LNCaP clone FGC (cell line): ENCODE measurements around the gene USP24.

Source experiments
- DNase-seq: peaks from one replicate; pipeline ENCODE4 v3.0.0-alpha.2; 2011; ENCODE audit warnings: low read depth
- H3K4me3 ChIP-seq: 2 replicates; pipeline ENCODE4 v1.5.1; 2011; ENCODE audit warnings: mild to moderate bottlenecking, low read depth, low read length, control low read depth
- TF ChIP-seq, protein P1 (sequence below): IDR thresholded peaks from 2 replicates; pipeline ENCODE4 v1.5.1; 2012; ENCODE audit warnings: mild to moderate bottlenecking; ENCODE audit not compliant: control insufficient read depth, insufficient read depth; ENCODE audit errors: extremely low read depth

Gene USP24

DNA sequence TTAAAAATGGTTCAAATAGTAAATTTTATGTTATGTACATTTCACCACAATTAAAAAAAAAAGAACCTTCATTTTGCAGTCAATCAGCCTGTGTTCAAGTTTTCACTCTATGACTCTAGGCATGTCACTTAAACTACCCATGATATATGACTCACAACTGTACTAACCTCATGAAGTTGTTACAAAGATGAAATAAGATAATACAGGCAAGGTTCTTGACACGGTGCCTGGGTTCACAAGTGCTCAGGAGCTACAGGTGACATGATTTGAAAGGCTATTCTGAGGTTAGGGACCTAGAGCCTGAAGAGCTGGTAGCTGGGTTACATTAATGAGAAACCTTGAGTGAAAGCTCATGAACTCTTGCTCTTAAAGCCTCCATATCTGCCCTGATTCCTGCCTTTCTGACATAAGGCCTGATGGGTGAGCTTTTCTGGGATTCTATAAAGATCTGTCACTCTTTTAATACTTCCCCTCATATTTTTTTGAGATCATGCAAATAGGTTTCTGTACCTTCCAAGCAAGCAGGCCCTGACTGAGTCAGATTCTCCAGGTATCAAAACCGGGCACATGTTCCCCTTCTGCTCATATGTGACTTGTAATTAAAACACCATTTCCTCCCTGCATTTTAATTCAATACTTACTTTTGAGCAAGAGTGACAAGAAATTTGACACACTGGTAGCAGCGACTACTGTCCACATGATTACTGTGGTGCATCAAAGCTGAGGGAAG, 141.8 kb downstream of the USP24 start:
- TF ChIP-seq, protein P1, sequence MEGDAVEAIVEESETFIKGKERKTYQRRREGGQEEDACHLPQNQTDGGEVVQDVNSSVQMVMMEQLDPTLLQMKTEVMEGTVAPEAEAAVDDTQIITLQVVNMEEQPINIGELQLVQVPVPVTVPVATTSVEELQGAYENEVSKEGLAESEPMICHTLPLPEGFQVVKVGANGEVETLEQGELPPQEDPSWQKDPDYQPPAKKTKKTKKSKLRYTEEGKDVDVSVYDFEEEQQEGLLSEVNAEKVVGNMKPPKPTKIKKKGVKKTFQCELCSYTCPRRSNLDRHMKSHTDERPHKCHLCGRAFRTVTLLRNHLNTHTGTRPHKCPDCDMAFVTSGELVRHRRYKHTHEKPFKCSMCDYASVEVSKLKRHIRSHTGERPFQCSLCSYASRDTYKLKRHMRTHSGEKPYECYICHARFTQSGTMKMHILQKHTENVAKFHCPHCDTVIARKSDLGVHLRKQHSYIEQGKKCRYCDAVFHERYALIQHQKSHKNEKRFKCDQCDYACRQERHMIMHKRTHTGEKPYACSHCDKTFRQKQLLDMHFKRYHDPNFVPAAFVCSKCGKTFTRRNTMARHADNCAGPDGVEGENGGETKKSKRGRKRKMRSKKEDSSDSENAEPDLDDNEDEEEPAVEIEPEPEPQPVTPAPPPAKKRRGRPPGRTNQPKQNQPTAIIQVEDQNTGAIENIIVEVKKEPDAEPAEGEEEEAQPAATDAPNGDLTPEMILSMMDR = no peak
- no peak for DNase-seq
- H3K4me3 ChIP-seq = no peak overlapping the region

GRCh38 chr1:55071477-55071876, 143.7 kb downstream of the USP24 start:
- TF ChIP-seq, protein P1 = peak; percentile 86
- no peak overlapping the region for H3K4me3 ChIP-seq
- peak; percentile 22 for DNase-seq

DNA sequence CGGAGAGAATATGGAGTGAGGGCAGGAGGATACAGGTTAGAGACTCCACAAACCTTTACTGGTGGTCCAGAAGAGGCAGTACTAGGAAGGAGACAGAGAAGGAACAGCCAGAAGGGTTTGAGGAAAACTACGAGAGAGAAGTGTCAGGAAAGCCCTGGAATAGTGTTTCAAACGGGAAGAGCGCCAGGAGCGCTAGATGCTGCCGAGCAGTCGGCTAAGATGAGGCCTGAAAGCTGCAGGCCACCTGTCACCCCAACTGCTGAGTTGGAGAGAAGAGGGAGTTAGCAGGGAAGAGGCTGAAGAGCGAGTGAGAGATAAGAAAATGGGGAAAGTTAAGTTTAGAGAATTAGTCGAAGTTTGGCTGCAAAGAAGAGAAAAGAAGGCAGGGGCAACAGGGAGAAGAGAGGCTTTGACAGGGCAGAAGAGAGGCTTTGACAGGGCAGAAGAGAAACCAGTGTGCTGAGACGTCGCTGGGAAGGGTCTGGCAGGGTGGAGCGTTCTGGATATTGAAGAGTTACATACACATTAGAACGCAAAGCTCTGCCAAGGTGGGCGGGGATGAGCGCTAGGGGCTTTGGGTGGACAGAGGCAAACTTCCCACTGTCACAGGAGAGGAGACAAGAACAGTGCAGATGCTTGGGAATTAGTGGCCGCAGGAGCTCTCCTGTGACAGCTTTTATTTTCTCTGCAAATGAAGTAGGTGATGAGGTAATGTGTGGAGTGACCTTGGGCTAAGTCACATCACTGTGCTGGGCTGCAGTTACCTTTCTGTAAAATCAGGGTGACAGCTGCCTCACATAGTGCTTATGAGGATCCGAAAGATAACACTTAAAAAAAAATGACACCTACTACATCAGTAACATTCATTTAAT, 144.6 kb downstream of the USP24 start:
- TF ChIP-seq, protein P1 = no peak
- no peak for DNase-seq
- no peak overlapping the region for H3K4me3 ChIP-seq

GRCh38 chr1:55069280-55069679, 145.9 kb downstream of the USP24 start:
- H3K4me3 ChIP-seq = no peak overlapping the region
- TF ChIP-seq, protein P1 = no peak
- DNase-seq = no peak

- no peak overlapping the region for H3K4me3 ChIP-seq
- no peak for DNase-seq
- TF ChIP-seq, protein P1 = no peak
These were observed 146.5 kb downstream of the USP24 start for GRCh38 chr1:55068638-55069037.

DNA sequence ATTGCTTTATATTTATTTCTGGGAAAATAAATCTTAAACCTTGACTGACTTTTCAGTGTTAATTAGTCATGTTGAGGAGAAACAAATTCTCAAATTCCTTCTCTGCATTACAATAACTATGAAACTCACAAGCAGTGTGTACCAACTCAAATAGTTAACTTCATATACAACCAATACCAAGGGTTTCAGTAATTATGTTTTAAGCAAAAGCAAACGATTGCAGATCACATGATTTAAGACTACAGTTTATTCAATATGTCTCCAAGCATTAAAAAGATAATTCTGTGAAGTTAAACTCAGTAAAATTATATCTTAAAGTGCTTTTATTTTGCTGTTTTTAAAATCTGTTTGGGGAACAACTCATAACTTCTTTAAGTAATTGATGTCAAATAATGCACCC, 147.2 kb downstream of the USP24 start:
- TF ChIP-seq, protein P1 = no peak

More for the DNA sequence above, 147.2 kb downstream of the USP24 start:
- H3K4me3 ChIP-seq = no peak overlapping the region
- DNase-seq = no peak
